OCI-LY3 (cell line): Measurements from ENCODE around the gene NARS2.

Experiments
- H2AFZ ChIP-seq: fragments of 200-600, 300-600 bp; shearing (Covaris generic); 2 replicates; pipeline ENCODE4 v1.6.0; 2014; ENCODE audit warnings: antibody characterized with exemption, low read depth, low read length
- H3K27ac ChIP-seq: fragments of 200-600, 300-600 bp; sonication (generic); 2 replicates; pipeline ENCODE4 v1.5.1; 2014; ENCODE audit warnings: mild to moderate bottlenecking, low read length, moderate library complexity, mixed read lengths
- H3K27me3 ChIP-seq: fragments of 200-600, 300-600 bp; sonication (generic); 2 replicates; pipeline ENCODE4 v1.6.1; 2014; ENCODE audit warnings: low read depth, low read length, mixed read lengths
- H3K36me3 ChIP-seq: fragments of 200-600, 300-600 bp; sonication (generic); replicated peaks from 2 replicates; pipeline ENCODE3; 2014; ENCODE audit warnings: low read depth, low read length, mixed read lengths
- H3K4me1 ChIP-seq: fragments of 300-600, 200-600 bp; sonication (generic); 2 replicates; pipeline ENCODE4 v1.6.1; 2014; ENCODE audit warnings: low read length, mixed read lengths
- H3K4me2 ChIP-seq: fragments of 200-600, 300-600 bp; sonication (generic); 2 replicates; pipeline ENCODE4 v1.6.1; 2014; ENCODE audit warnings: low read length, mixed read lengths
- H3K4me3 ChIP-seq: fragments of 300-600, 200-600 bp; sonication (generic); 2 replicates; pipeline ENCODE4 v1.5.1; 2014; ENCODE audit warnings: antibody characterized with exemption, mild to moderate bottlenecking, low read length, moderate library complexity
- H3K79me2 ChIP-seq: fragments of 300-600, 200-600 bp; shearing (Covaris generic); 2 replicates; pipeline ENCODE4 v1.6.1; 2014; ENCODE audit warnings: mild to moderate bottlenecking, low read length, mixed read lengths
- H3K9ac ChIP-seq: fragments of 300-600, 200-600 bp; shearing (Covaris generic); 2 replicates; pipeline ENCODE4 v1.6.0; 2014; ENCODE audit warnings: mild to moderate bottlenecking, low read length, moderate library complexity
- H3K9me3 ChIP-seq: fragments of 200-600, 300-600 bp; shearing (Covaris generic); 2 replicates; pipeline ENCODE4 v1.6.1; 2014; ENCODE audit warnings: low read length, mixed read lengths; ENCODE audit not compliant: insufficient read depth
- H4K20me1 ChIP-seq: fragments of 200-600, 300-600 bp; sonication (generic); 2 replicates; pipeline ENCODE4 v1.6.1; 2016; ENCODE audit warnings: low read length, mixed read lengths; ENCODE audit not compliant: insufficient read depth
- CTCF ChIP-seq: fragments of 200-600, 300-600 bp; sonication (generic); IDR thresholded peaks from 2 replicates; pipeline ENCODE4 v1.5.1; 2014; ENCODE audit warnings: antibody characterized with exemption, low read length, low read depth
- EZH2phosphoT487 ChIP-seq: fragments of 200-600 bp; shearing (Covaris generic); IDR thresholded peaks from 2 replicates; pipeline ENCODE4 v1.6.1; 2018; ENCODE audit warnings: antibody characterized with exemption, mixed run types, low read depth

NARS2 gene

DNA sequence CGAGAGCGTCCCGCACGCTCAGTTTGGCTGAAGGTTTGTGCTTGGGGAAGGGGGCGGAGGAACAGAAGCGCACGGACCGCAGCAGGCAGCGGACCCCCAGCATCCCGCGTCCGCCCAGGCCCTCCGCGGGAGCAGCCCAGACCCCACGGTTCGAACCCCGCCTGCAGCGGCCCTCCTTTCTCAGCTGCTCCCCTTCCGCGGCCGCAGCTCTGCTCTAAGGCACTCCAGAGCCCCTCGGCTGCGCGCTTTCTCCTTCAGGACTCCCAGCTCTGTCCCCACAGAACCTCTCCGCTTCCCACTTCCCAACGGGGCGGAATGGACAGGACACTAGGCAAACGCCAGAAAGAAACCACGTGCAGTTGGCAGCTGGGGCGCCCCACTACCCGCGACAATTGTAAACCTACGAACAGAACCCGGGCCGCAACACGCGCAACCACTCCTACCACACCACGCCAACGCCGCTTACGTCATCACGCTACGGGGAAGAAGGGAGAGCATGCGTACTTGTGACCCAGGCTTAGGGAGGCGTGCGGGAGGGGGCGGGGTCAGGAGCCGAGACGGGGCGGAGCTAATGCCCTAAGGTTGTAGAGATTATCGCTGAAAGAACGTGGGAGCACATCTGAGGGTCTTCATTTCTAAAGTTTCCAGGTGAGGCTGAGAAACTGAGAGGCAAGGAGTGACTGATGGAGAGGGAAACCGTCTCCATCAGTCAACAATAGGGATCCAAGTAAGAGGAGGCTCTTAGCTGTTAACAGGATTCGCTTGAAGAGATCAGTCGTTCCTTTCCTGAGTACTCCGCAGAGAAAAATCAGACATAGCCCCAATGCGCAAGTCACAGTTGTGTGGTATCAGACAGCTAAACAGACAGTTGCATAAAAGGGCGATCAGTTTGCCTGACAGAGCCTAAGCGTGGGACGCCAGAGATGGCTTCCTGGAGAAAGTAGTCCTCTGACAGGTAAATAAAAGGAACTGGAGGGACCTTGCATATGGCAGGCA, at the start of gene NARS2:
NARS2 (minus strand) TSS at position 479 of the 996 bp plus-strand sequence; CDS start at position 103, 376 bp downstream.
- H2AFZ ChIP-seq = peak within 1 kb of the TSS; percentile 97
- H3K4me2 ChIP-seq = peak within 1 kb of the TSS; percentile 90
- peak within 1 kb of the TSS; percentile 37 for H3K27ac ChIP-seq
- H3K79me2 ChIP-seq = peaks cover 30% of the 10 kb centered on the region
- no peaks in the 10 kb centered on the region for H4K20me1 ChIP-seq
- 0 out of 2 replicates have a peak, but pooled peaks have one; percentile 2 for TF ChIP-seq CTCF
- no peak for TF ChIP-seq EZH2phosphoT487
- peak within 1 kb of the TSS; percentile 81 for H3K9ac ChIP-seq
- peaks cover 19% of the 10 kb centered on the region for H3K36me3 ChIP-seq
- no peaks in the 10 kb centered on the region for H3K9me3 ChIP-seq
- H3K27me3 ChIP-seq = no peaks in the 10 kb centered on the region
- peak within 1 kb of the TSS; percentile 77 for H3K4me3 ChIP-seq
- peaks cover 20% of the 10 kb centered on the region for H3K4me1 ChIP-seq

GRCh38 chr11:78622666-78623065, 48.0 kb upstream of the NARS2 start:
- Histone ChIP-seq H3K4me1 (peaks cover 5% of the 10 kb centered on the region), H3K36me3 (no peaks in the 10 kb centered on the region), H3K4me2 (no peak overlapping the region), H3K27ac (no peak overlapping the region), H4K20me1 (no peaks in the 10 kb centered on the region), H3K27me3 (no peaks in the 10 kb centered on the region), H3K4me3 (no peak overlapping the region), H3K9me3 (no peaks in the 10 kb centered on the region; the same call in 1 of the 2 replicates), H3K79me2 (no peaks in the 10 kb centered on the region), H3K9ac (no peak overlapping the region), H2AFZ (no peak overlapping the region)
- TF ChIP-seq CTCF = no peak
- TF ChIP-seq EZH2phosphoT487 = no peak

GRCh38 chr11:78620159-78620558, 45.5 kb upstream of the NARS2 start:
- H3K27me3 ChIP-seq = no peaks in the 10 kb centered on the region
- no peaks in the 10 kb centered on the region for H4K20me1 ChIP-seq
- H3K4me2 ChIP-seq = no peak overlapping the region
- peaks cover 5% of the 10 kb centered on the region for H3K4me1 ChIP-seq
- TF ChIP-seq EZH2phosphoT487 = no peak
- TF ChIP-seq CTCF = no peak
- no peaks in the 10 kb centered on the region; the same call in 1 of the 2 replicates for H3K9me3 ChIP-seq
- no peak overlapping the region for H3K9ac ChIP-seq
- no peak overlapping the region for H3K4me3 ChIP-seq
- no peak overlapping the region for H3K27ac ChIP-seq
- no peaks in the 10 kb centered on the region for H3K79me2 ChIP-seq
- no peaks in the 10 kb centered on the region for H3K36me3 ChIP-seq
- H2AFZ ChIP-seq = no peak overlapping the region

DNA sequence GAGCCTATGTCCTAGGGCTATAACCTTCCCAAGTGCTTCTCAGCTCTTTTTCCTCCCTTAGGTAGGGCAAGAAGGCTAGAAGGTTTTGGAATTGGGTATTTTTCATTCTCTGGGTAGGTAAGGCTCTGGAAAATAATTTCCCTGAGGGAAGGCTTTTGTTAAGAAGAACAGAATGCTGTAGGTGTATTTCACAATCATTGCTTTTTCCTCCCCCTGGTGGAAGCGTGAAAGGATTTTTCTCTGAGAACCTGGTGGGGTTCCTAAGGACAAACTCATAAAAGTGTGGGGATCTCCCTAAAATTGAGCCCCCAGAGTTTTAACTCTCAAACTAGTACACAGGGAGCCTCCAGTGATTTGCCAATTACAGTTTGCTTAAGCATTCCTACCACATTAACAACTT, 41.1 kb upstream of the NARS2 start:
- no peak for TF ChIP-seq EZH2phosphoT487
- no peak for TF ChIP-seq CTCF
- Histone ChIP-seq H3K27ac (no peak overlapping the region), H3K27me3 (no peaks in the 10 kb centered on the region), H2AFZ (no peak overlapping the region), H4K20me1 (no peaks in the 10 kb centered on the region), H3K9me3 (no peaks in the 10 kb centered on the region), H3K36me3 (no peaks in the 10 kb centered on the region), H3K4me3 (no peak overlapping the region), H3K4me1 (peaks cover 10% of the 10 kb centered on the region), H3K4me2 (no peak overlapping the region), H3K79me2 (no peaks in the 10 kb centered on the region), H3K9ac (no peak overlapping the region)
